BJ (cell line): ENCODE results near the gene NR2F1-AS1. TPM values are rescaled to one million over a fixed set of nuclear protein-coding genes. Genes with fewer than 3 reads are reported as not detected.
A peak's percentile ranks its signal among the peaks of the same experiment; 100 is the strongest.
"Not testable (repeated sequence)": the region's sequence is repeated elsewhere in the genome, so short reads cannot be mapped to it uniquely, and the experiment has no call there.

Experiments
- CTCF ChIA-PET: fragments of 350-600 bp; formaldehyde crosslinking; extraction: SDS; loops from one replicate; lab custom pipeline; 2021; ENCODE audit warnings: antibody characterized with exemption, inconsistent platforms; lab: Yijun Ruan, JAX
- POLR2A ChIA-PET: fragments of 300-600 bp; sonication (Branson Sonifier 250); formaldehyde crosslinking; extraction: SDS; loops from one replicate; lab custom pipeline; 2021; ENCODE audit warnings: antibody characterized with exemption; lab: Charles Lee
- DNase-seq: peaks from one replicate; pipeline ENCODE4 v3.0.0-alpha.2; 2011; ENCODE audit warnings: low read depth
- H3K27me3 ChIP-seq: 2 replicates; pipeline ENCODE4 v1.6.0; 2011; ENCODE audit warnings: low read length; ENCODE audit not compliant: control insufficient read depth, insufficient read depth
- H3K36me3 ChIP-seq: 2 replicates; pipeline ENCODE4 v1.5.1; 2011; ENCODE audit warnings: low read length; ENCODE audit not compliant: control insufficient read depth, insufficient read depth
- H3K4me3 ChIP-seq: 2 replicates; pipeline ENCODE4 v1.5.1; 2011; ENCODE audit warnings: low read depth, mild to moderate bottlenecking, control low read depth, low read length
- CTCF ChIP-seq: IDR thresholded peaks from 2 replicates; pipeline ENCODE4 v1.5.1; 2011; ENCODE audit warnings: low read depth, mild to moderate bottlenecking, control low read depth, inconsistent platforms, low read length, moderate library complexity; ENCODE audit not compliant: insufficient read depth
- polyA plus RNA-seq: library from polyadenylated mRNA; depleted of rRNA; stranded (reverse); fragments of >200 nt; gene quantifications from 2 replicates; pipeline ENCODE4 v1.2.3, GENCODE V29; 2011

NR2F1-AS1 gene
- polyA plus RNA-seq, 1 experiment: 13.7 TPM

GRCh38 chr5:93567424-93567823 lies 13.6 kb downstream of the NR2F1-AS1 start:
- ChIA-PET CTCF (interaction anchor here (1.0 kb wide), 1 partner anchor 12 kb away, joined by 4 read pairs; no protein-coding TSS in a partner anchor), POLR2A (no interaction called here)
- DNase-seq: no peak
- Histone ChIP-seq H3K4me3 (no peak overlapping the region), H3K27me3 (no peaks in the 10 kb centered on the region), H3K36me3 (peaks cover 2% of the 10 kb centered on the region; the same call in 1 of the 2 replicates)
- TF ChIP-seq CTCF: no peak

- no peak overlapping the region for H3K4me3 ChIP-seq
- no peaks in the 10 kb centered on the region for H3K27me3 ChIP-seq
- CTCF ChIA-PET: no interaction called here
- TF ChIP-seq CTCF: no peak
- H3K36me3 ChIP-seq: peaks cover 3% of the 10 kb centered on the region; the same call in 1 of the 2 replicates
- DNase-seq: no peak
- POLR2A ChIA-PET: no interaction called here
Measured at GRCh38 chr5:93566091-93566490, 14.9 kb downstream of the NR2F1-AS1 start.

- no peaks in the 10 kb centered on the region for H3K27me3 ChIP-seq
- no peak overlapping the region for H3K4me3 ChIP-seq
- peaks cover 7% of the 10 kb centered on the region for H3K36me3 ChIP-seq
- ChIA-PET CTCF (interaction anchor here (0.6 kb wide), 1 partner anchor 18 kb away, joined by 5 read pairs; no protein-coding TSS in a partner anchor), POLR2A (no interaction called here)
- no peak for TF ChIP-seq CTCF
- DNase-seq: no peak
Measured at GRCh38 chr5:93557021-93557604, 23.9 kb downstream of the NR2F1-AS1 start.

- POLR2A ChIA-PET, H3K36me3 ChIP-seq, H3K4me3 ChIP-seq, H3K27me3 ChIP-seq, CTCF ChIA-PET, DNase-seq: not testable (repeated sequence)
Measured at GRCh38 chr5:93549594-93549993, 31.4 kb downstream of the NR2F1-AS1 start.

GRCh38 chr5:93545872-93546271 lies 35.1 kb downstream of the NR2F1-AS1 start:
- no peak for DNase-seq
- H3K27me3 ChIP-seq: no peaks in the 10 kb centered on the region
- H3K36me3 ChIP-seq: no peaks in the 10 kb centered on the region
- no peak for TF ChIP-seq CTCF
- CTCF ChIA-PET: no interaction called here
- POLR2A ChIA-PET: no interaction called here
- no peak overlapping the region for H3K4me3 ChIP-seq

- no peaks in the 10 kb centered on the region for H3K36me3 ChIP-seq
- peak; percentile 63 for DNase-seq
- no peaks in the 10 kb centered on the region for H3K27me3 ChIP-seq
- CTCF ChIA-PET: interaction anchor here (1.5 kb wide), 1 partner anchor 440 kb away, joined by 3 read pairs; no protein-coding TSS in a partner anchor
- no peak for TF ChIP-seq CTCF
- POLR2A ChIA-PET: no interaction called here
- no peak overlapping the region for H3K4me3 ChIP-seq
Measured at GRCh38 chr5:93532370-93532769, 48.6 kb downstream of the NR2F1-AS1 start.

GRCh38 chr5:93521815-93522214 lies 59.2 kb downstream of the NR2F1-AS1 start:
- CTCF ChIA-PET, POLR2A ChIA-PET, H3K4me3 ChIP-seq, H3K27me3 ChIP-seq, H3K36me3 ChIP-seq, DNase-seq: not testable (repeated sequence)
